ENCODE measurements around the gene APMAP. TPM values are rescaled to one million over a fixed set of nuclear protein-coding genes. Genes with fewer than 3 reads are reported as not detected.

Gene APMAP
- total and polyA plus RNA-seq, 9 of the 15 experiments (the other 6 are each of a cell fraction or from before 2014, with no cell fraction given), result 6.7 to 18.2 (median 14.4) TPM

DNA sequence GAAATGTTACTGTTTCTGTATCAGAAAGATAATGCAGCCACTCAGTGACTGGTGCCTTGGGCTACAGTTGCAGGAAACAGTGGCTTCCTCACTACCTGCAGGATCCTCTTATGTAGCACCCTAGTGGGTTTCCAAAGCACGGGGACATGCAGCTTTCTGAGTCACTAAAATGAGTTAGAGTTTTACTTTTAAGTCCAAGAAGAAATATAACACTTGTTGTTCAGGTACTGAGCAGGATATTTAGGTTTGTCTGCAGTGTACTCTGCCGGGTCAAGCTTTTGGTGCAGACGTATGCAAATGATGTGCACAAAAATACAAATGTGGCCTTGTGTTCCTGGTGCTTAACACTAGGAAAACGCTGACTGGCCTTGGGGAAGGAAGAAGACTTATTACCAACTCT lies 43.4 kb upstream of the APMAP start:
- H4K20me1 ChIP-seq (replicated peaks; ENCODE audit: control insufficient read depth, insufficient read depth, low read length), result no peaks in the 10 kb centered on the region
- ChIA-PET CTCF (ENCODE audit: low intra/inter-chr PET ratio) (no interaction called here), POLR2A (no interaction called here)
- H3K9me3 ChIP-seq (replicated peaks; ENCODE audit: control insufficient read depth, insufficient read depth, low read depth, low read length), result no peaks in the 10 kb centered on the region
- WGBS (ENCODE audit: insufficient coverage, low coverage, missing lambda C conversion rate), result 5% methylated on average over 3 of the region's 4 CpGs
- FAIRE-seq (no peak), DNase-seq (ENCODE audit: extremely low read depth in 1 of 4, low spot score in 3 of 4) (no peak), ATAC-seq (no peak)
- in situ Hi-C loops (cut with MboI), result no loop called here
- H3K4me3 ChIP-seq, result no peak overlapping the region
- no peak overlapping the region for H2AFZ ChIP-seq (ENCODE audit: low read depth, low read length)
- intact Hi-C loops (cut with micrococcal nuclease), result no loop called here
- no peak overlapping the region for H3K9ac ChIP-seq (ENCODE audit: insufficient read depth in 1 of 2, low read depth in 2 of 2, low read length in 2 of 2)
- H3K4me1 ChIP-seq (replicated peaks in 1 of 2; ENCODE audit: control insufficient read depth in 2 of 2, insufficient read depth in 2 of 2, low read length in 2 of 2), result peaks cover 4 to 11% of the 10 kb centered on the region in 2 experiments; a peak in 3 of 5 replicates
- no peak overlapping the region for H3K4me2 ChIP-seq (ENCODE audit: insufficient read depth, low read length)
- no peaks in the 10 kb centered on the region for H3K9me1 ChIP-seq (ENCODE audit: control insufficient read depth, insufficient read depth, low read length)
- BruUV-seq (replicated peaks), result no TSS peak
- H3K79me2 ChIP-seq (ENCODE audit: control insufficient read depth, insufficient read depth, low read length), result no peaks in the 10 kb centered on the region
- H3K36me3 ChIP-seq (ENCODE audit: control insufficient read depth, insufficient read depth, low read length), result no peaks in the 10 kb centered on the region
- H3K27ac ChIP-seq (ENCODE audit: extremely low read depth, low read depth, low read length), result no peak overlapping the region
- H3K27me3 ChIP-seq (ENCODE audit: control insufficient read depth in 2 of 2, insufficient read depth in 2 of 2, low read length in 2 of 2), result peaks cover 0 to 21% of the 10 kb centered on the region in 2 experiments; a peak in 2 of 5 replicates
- TF ChIP-seq, protein P1, sequence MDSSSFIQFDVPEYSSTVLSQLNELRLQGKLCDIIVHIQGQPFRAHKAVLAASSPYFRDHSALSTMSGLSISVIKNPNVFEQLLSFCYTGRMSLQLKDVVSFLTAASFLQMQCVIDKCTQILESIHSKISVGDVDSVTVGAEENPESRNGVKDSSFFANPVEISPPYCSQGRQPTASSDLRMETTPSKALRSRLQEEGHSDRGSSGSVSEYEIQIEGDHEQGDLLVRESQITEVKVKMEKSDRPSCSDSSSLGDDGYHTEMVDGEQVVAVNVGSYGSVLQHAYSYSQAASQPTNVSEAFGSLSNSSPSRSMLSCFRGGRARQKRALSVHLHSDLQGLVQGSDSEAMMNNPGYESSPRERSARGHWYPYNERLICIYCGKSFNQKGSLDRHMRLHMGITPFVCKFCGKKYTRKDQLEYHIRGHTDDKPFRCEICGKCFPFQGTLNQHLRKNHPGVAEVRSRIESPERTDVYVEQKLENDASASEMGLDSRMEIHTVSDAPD (CRISPR knock-in tag; IDR thresholded peaks at IDR 0.05), result no peak
- TF ChIP-seq, protein P2, sequence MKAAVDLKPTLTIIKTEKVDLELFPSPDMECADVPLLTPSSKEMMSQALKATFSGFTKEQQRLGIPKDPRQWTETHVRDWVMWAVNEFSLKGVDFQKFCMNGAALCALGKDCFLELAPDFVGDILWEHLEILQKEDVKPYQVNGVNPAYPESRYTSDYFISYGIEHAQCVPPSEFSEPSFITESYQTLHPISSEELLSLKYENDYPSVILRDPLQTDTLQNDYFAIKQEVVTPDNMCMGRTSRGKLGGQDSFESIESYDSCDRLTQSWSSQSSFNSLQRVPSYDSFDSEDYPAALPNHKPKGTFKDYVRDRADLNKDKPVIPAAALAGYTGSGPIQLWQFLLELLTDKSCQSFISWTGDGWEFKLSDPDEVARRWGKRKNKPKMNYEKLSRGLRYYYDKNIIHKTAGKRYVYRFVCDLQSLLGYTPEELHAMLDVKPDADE (conservative IDR thresholded peaks at IDR 0.05; ENCODE audit: control insufficient read depth, low read depth, low read length), result no peak
- TF ChIP-seq, protein P3, sequence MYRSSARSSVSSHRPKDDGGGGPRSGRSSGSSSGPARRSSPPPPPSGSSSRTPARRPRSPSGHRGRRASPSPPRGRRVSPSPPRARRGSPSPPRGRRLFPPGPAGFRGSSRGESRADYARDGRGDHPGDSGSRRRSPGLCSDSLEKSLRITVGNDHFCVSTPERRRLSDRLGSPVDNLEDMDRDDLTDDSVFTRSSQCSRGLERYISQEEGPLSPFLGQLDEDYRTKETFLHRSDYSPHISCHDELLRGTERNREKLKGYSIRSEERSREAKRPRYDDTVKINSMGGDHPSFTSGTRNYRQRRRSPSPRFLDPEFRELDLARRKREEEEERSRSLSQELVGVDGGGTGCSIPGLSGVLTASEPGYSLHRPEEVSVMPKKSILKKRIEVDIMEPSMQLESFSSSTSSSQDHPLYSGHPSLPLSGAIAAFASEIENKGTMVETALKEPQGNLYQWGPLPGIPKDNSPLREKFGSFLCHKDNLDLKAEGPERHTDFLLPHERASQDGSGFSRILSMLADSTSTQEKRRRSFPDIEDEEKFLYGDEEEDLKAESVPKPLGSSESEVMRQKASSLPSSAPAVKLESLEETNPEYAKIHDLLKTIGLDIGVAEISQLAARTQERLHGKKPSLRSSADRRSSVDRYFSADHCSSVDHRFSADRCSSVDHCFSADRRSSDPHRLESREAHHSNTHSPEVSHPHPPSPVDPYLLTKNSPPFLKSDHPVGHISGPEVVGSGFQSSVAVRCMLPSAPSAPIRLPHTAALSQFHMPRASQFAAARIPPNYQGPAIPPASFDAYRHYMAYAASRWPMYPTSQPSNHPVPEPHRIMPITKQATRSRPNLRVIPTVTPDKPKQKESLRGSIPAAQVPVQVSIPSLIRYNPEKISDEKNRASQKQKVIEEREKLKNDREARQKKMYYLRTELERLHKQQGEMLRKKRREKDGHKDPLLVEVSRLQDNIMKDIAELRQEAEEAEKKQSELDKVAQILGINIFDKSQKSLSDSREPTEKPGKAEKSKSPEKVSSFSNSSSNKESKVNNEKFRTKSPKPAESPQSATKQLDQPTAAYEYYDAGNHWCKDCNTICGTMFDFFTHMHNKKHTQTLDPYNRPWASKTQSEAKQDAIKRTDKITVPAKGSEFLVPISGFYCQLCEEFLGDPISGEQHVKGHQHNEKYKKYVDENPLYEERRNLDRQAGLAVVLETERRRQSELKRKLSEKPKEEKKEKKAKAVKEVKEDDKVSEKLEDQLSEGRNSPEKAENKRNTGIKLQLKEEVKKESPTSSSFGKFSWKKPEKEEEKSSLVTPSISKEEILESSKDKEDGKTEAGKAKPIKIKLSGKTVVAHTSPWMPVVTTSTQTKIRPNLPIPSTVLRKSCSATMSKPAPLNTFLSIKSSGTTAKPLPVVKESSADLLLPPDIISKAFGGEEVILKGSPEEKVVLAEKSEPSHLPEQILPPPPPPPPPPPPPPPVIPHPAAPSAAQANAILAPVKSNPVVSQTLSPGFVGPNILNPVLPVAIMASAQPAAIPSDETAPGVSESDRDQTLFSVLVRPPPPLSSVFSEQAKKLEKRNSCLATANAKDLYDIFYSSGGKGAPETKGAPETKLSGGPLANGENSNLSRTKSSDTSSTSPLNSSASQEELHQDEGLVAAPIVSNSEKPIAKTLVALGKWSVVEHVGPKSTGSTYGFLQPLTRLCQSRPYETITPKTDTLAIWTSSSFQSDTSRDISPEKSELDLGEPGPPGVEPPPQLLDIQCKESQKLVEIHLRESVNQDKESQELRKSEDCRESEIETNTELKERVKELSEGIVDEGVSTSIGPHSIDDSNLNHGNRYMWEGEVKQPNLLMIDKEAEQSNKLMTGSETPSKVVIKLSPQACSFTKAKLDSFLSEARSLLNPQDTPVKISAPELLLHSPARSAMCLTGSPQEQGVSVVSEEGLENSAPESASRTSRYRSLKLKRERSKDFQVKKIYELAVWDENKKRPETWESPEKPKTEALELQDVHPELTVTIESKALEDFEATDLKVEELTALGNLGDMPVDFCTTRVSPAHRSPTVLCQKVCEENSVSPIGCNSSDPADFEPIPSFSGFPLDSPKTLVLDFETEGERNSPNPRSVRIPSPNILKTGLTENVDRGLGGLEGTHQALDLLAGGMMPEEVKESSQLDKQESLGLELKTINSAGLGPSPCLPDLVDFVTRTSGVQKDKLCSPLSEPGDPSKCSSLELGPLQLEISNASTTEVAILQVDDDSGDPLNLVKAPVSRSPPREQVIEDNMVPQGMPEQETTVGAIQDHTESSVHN (IDR thresholded peaks at IDR 0.05; ENCODE audit: borderline replicate concordance in 1 of 2, low read depth in 1 of 2), result no peak
- TF ChIP-seq, protein P4, sequence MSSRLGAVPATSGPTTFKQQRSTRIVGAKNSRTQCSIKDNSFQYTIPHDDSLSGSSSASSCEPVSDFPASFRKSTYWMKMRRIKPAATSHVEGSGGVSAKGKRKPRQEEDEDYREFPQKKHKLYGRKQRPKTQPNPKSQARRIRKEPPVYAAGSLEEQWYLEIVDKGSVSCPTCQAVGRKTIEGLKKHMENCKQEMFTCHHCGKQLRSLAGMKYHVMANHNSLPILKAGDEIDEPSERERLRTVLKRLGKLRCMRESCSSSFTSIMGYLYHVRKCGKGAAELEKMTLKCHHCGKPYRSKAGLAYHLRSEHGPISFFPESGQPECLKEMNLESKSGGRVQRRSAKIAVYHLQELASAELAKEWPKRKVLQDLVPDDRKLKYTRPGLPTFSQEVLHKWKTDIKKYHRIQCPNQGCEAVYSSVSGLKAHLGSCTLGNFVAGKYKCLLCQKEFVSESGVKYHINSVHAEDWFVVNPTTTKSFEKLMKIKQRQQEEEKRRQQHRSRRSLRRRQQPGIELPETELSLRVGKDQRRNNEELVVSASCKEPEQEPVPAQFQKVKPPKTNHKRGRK (tag; IDR thresholded peaks at IDR 0.05), result no peak

All from K562 (cell line).